ENCODE results near the gene JAML.

DNA sequence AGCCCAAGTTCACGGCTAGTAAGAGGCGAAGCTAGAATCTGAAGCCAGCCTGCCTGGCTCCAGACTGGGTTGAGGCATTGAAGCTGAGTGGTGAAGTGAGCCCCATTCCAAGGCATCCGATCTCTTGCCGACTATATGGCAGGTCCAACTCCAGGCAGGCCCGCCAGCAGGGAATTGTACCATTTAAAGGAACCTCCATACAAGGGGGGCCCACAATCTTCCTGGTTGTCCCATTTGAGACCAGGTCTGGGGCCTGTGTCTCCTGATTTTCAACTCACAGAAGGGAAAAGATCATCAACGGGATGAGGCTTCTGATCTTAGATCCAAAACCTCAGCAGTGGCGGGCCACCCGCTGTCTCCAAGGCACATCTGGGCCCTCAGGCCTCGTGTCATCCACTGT lies 52.5 kb downstream of the JAML start:
- TF ChIP-seq, protein P1, sequence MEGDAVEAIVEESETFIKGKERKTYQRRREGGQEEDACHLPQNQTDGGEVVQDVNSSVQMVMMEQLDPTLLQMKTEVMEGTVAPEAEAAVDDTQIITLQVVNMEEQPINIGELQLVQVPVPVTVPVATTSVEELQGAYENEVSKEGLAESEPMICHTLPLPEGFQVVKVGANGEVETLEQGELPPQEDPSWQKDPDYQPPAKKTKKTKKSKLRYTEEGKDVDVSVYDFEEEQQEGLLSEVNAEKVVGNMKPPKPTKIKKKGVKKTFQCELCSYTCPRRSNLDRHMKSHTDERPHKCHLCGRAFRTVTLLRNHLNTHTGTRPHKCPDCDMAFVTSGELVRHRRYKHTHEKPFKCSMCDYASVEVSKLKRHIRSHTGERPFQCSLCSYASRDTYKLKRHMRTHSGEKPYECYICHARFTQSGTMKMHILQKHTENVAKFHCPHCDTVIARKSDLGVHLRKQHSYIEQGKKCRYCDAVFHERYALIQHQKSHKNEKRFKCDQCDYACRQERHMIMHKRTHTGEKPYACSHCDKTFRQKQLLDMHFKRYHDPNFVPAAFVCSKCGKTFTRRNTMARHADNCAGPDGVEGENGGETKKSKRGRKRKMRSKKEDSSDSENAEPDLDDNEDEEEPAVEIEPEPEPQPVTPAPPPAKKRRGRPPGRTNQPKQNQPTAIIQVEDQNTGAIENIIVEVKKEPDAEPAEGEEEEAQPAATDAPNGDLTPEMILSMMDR (conservative IDR thresholded peaks at IDR 0.05; ENCODE audit: low read depth in 2 of 2), result no peak
- TF ChIP-seq EZH2 (IDR thresholded peaks at IDR 0.05; ENCODE audit: low read depth, unreplicated experiment) (no peak), POLR2AphosphoS5 (IDR thresholded peaks at IDR 0.05; ENCODE audit: low read depth) (no peak), EZH2phosphoT487 (IDR thresholded peaks at IDR 0.05; ENCODE audit: unreplicated experiment) (no peak), CREB1 (CRISPR knock-in tag; IDR thresholded peaks at IDR 0.05; ENCODE audit: low read depth) (no peak), NANOG (IDR thresholded peaks at IDR 0.05; ENCODE audit: borderline replicate concordance) (no peak), ZNF114 (CRISPR knock-in tag; IDR thresholded peaks at IDR 0.05) (no peak), JUNB (IDR thresholded peaks at IDR 0.05; ENCODE audit: unreplicated experiment) (no peak), STAT1 (IDR thresholded peaks at IDR 0.05; ENCODE audit: unreplicated experiment) (no peak)
- TF ChIP-seq, protein P2, sequence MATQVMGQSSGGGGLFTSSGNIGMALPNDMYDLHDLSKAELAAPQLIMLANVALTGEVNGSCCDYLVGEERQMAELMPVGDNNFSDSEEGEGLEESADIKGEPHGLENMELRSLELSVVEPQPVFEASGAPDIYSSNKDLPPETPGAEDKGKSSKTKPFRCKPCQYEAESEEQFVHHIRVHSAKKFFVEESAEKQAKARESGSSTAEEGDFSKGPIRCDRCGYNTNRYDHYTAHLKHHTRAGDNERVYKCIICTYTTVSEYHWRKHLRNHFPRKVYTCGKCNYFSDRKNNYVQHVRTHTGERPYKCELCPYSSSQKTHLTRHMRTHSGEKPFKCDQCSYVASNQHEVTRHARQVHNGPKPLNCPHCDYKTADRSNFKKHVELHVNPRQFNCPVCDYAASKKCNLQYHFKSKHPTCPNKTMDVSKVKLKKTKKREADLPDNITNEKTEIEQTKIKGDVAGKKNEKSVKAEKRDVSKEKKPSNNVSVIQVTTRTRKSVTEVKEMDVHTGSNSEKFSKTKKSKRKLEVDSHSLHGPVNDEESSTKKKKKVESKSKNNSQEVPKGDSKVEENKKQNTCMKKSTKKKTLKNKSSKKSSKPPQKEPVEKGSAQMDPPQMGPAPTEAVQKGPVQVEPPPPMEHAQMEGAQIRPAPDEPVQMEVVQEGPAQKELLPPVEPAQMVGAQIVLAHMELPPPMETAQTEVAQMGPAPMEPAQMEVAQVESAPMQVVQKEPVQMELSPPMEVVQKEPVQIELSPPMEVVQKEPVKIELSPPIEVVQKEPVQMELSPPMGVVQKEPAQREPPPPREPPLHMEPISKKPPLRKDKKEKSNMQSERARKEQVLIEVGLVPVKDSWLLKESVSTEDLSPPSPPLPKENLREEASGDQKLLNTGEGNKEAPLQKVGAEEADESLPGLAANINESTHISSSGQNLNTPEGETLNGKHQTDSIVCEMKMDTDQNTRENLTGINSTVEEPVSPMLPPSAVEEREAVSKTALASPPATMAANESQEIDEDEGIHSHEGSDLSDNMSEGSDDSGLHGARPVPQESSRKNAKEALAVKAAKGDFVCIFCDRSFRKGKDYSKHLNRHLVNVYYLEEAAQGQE (IDR thresholded peaks at IDR 0.05; ENCODE audit: unreplicated experiment), result no peak
- TF ChIP-seq, protein P3, sequence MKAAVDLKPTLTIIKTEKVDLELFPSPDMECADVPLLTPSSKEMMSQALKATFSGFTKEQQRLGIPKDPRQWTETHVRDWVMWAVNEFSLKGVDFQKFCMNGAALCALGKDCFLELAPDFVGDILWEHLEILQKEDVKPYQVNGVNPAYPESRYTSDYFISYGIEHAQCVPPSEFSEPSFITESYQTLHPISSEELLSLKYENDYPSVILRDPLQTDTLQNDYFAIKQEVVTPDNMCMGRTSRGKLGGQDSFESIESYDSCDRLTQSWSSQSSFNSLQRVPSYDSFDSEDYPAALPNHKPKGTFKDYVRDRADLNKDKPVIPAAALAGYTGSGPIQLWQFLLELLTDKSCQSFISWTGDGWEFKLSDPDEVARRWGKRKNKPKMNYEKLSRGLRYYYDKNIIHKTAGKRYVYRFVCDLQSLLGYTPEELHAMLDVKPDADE (IDR thresholded peaks at IDR 0.05), result no peak
